ENCODE data around the gene OR1J1. TPM values are rescaled to one million over a fixed set of nuclear protein-coding genes. Genes with fewer than 3 reads are reported as not detected.

OR1J1 gene, protein sequence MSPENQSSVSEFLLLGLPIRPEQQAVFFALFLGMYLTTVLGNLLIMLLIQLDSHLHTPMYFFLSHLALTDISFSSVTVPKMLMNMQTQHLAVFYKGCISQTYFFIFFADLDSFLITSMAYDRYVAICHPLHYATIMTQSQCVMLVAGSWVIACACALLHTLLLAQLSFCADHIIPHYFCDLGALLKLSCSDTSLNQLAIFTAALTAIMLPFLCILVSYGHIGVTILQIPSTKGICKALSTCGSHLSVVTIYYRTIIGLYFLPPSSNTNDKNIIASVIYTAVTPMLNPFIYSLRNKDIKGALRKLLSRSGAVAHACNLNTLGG
- polyA plus RNA-seq (2013, experiment 1 of 2) = not detected
- polyA plus RNA-seq (2013, experiment 2 of 2) = not detected

DNA sequence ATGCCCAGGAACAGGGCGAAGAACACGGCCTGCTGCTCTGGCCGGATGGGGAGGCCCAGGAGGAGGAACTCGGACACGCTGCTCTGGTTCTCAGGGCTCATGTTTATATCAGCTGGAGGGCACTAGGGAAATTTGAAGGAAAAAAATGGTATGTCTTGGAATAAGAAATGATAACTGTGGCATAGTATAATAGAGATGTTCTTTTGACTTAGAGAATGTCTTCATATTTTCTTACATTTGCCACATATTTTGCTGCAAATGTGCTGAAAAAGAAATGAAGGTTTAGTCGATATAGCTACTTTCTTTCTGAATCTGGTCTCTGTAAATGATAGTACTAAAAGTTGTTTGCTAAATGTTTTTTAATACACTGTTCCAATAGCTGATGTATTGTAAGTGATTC is at the start of gene OR1J1:
TSS of gene OR1J1 (minus strand) at position 101 of the 400 bp plus-strand sequence. CDS start at position 101, 0 bp downstream.
- WGBS = 81% methylated on average over 6 of the region's 6 CpGs
- Histone ChIP-seq H3K9me3 (ENCODE audit: insufficient read depth, low read depth, low read length) (no peaks in the 10 kb centered on the region; the same call in 1 of the 2 replicates), H3K4me1 (ENCODE audit: insufficient read depth, low read length) (no peaks in the 10 kb centered on the region), H3K27ac (ENCODE audit: low read depth, low read length) (no peak within 1 kb of the TSS), H3K27me3 (ENCODE audit: insufficient read depth, low read length) (peaks cover 7% of the 10 kb centered on the region), H3K9ac (ENCODE audit: low read depth, low read length) (no peak within 1 kb of the TSS), H3K4me3 (ENCODE audit: low read length) (no peak within 1 kb of the TSS), H3K36me3 (ENCODE audit: insufficient read depth, low read length) (no peaks in the 10 kb centered on the region)

- Histone ChIP-seq H3K36me3 (ENCODE audit: insufficient read depth, low read length) (no peaks in the 10 kb centered on the region), H3K27ac (ENCODE audit: low read depth, low read length) (no peak within 1 kb of the TSS), H3K4me1 (ENCODE audit: insufficient read depth, low read length) (no peaks in the 10 kb centered on the region), H3K9me3 (ENCODE audit: insufficient read depth, low read depth, low read length) (peaks cover 59% of the 10 kb centered on the region), H3K27me3 (ENCODE audit: insufficient read depth, low read length) (no peaks in the 10 kb centered on the region), H3K4me3 (ENCODE audit: low read length) (no peak within 1 kb of the TSS), H3K9ac (ENCODE audit: low read depth, low read length) (no peak within 1 kb of the TSS)
- 89% methylated on average over 3 of the region's 3 CpGs for WGBS
Observed at GRCh38 chr9:122527193-122527592, 49.5 kb upstream of the OR1J1 start, which contains the start of gene OR1N1. OR1N1 (minus strand) TSS chr9:122527293; CDS start chr9:122527293, 0 bp downstream.

GRCh38 chr9:122526602-122527001 is 48.9 kb upstream of the OR1J1 start:
- Histone ChIP-seq H3K27me3 (ENCODE audit: insufficient read depth, low read length) (no peaks in the 10 kb centered on the region), H3K4me1 (ENCODE audit: insufficient read depth, low read length) (no peaks in the 10 kb centered on the region), H3K4me3 (ENCODE audit: low read length) (no peak overlapping the region), H3K9ac (ENCODE audit: low read depth, low read length) (no peak overlapping the region), H3K27ac (ENCODE audit: low read depth, low read length) (no peak overlapping the region), H3K36me3 (ENCODE audit: insufficient read depth, low read length) (no peaks in the 10 kb centered on the region), H3K9me3 (ENCODE audit: insufficient read depth, low read depth, low read length) (peaks cover 65% of the 10 kb centered on the region)
- 78% methylated on average over 10 of the region's 10 CpGs for WGBS

GRCh38 chr9:122519376-122519775 is 41.6 kb upstream of the OR1J1 start:
- no peak overlapping the region for H3K27ac ChIP-seq (ENCODE audit: low read depth, low read length)
- WGBS = 90% methylated on average over 3 of the region's 3 CpGs
- H3K9ac ChIP-seq (ENCODE audit: low read depth, low read length) = no peak overlapping the region
- H3K4me3 ChIP-seq (ENCODE audit: low read length) = no peak overlapping the region
- peaks cover 35% of the 10 kb centered on the region for H3K9me3 ChIP-seq (ENCODE audit: insufficient read depth, low read depth, low read length)
- H3K27me3 ChIP-seq (ENCODE audit: insufficient read depth, low read length) = peaks cover 4% of the 10 kb centered on the region; the same call in 1 of the 2 replicates
- H3K4me1 ChIP-seq (ENCODE audit: insufficient read depth, low read length) = no peaks in the 10 kb centered on the region
- no peaks in the 10 kb centered on the region for H3K36me3 ChIP-seq (ENCODE audit: insufficient read depth, low read length)

GRCh38 chr9:122518841-122519240 is 41.1 kb upstream of the OR1J1 start, which contains the start of gene OR1J4:
OR1J4 (plus strand) TSS chr9:122519141; CDS start chr9:122519141, 0 bp downstream.
- H3K9ac ChIP-seq (ENCODE audit: low read depth, low read length) = no peak within 1 kb of the TSS
- WGBS = 68% methylated on average over 4 of the region's 4 CpGs

GRCh38 chr9:122518226-122518625 is 40.5 kb upstream of the OR1J1 start:
- Histone ChIP-seq H3K4me1 (ENCODE audit: insufficient read depth, low read length) (no peaks in the 10 kb centered on the region), H3K9ac (ENCODE audit: low read depth, low read length) (no peak overlapping the region), H3K27me3 (ENCODE audit: insufficient read depth, low read length) (peaks cover 6% of the 10 kb centered on the region; the same call in 1 of the 2 replicates), H3K36me3 (ENCODE audit: insufficient read depth, low read length) (no peaks in the 10 kb centered on the region), H3K27ac (ENCODE audit: low read depth, low read length) (no peak overlapping the region), H3K9me3 (ENCODE audit: insufficient read depth, low read depth, low read length) (peaks cover 25% of the 10 kb centered on the region), H3K4me3 (ENCODE audit: low read length) (no peak overlapping the region)
- WGBS = 52% methylated on average over 2 of the region's 2 CpGs

More at GRCh38 chr9:122518841-122519240, 41.1 kb upstream of the OR1J1 start, which contains the start of gene OR1J4:
- Histone ChIP-seq H3K27me3 (ENCODE audit: insufficient read depth, low read length) (peaks cover 6% of the 10 kb centered on the region; the same call in 1 of the 2 replicates), H3K4me1 (ENCODE audit: insufficient read depth, low read length) (no peaks in the 10 kb centered on the region), H3K4me3 (ENCODE audit: low read length) (no peak within 1 kb of the TSS), H3K27ac (ENCODE audit: low read depth, low read length) (no peak within 1 kb of the TSS), H3K9me3 (ENCODE audit: insufficient read depth, low read depth, low read length) (peaks cover 30% of the 10 kb centered on the region), H3K36me3 (ENCODE audit: insufficient read depth, low read length) (no peaks in the 10 kb centered on the region)

GRCh38 chr9:122510502-122510901 is 32.8 kb upstream of the OR1J1 start, which contains the start of gene OR1J2:
OR1J2 (plus strand) TSS chr9:122510802; CDS start chr9:122510802, 0 bp downstream.
- 77% methylated on average over 6 of the region's 6 CpGs for WGBS
- Histone ChIP-seq H3K27me3 (ENCODE audit: insufficient read depth, low read length) (peaks cover 8% of the 10 kb centered on the region; the same call in 1 of the 2 replicates), H3K4me3 (ENCODE audit: low read length) (no peak within 1 kb of the TSS), H3K36me3 (ENCODE audit: insufficient read depth, low read length) (no peaks in the 10 kb centered on the region), H3K27ac (ENCODE audit: low read depth, low read length) (no peak within 1 kb of the TSS), H3K9ac (ENCODE audit: low read depth, low read length) (no peak within 1 kb of the TSS), H3K9me3 (ENCODE audit: insufficient read depth, low read depth, low read length) (peaks cover 12% of the 10 kb centered on the region; the same call in 1 of the 2 replicates), H3K4me1 (ENCODE audit: insufficient read depth, low read length) (no peaks in the 10 kb centered on the region)

DNA sequence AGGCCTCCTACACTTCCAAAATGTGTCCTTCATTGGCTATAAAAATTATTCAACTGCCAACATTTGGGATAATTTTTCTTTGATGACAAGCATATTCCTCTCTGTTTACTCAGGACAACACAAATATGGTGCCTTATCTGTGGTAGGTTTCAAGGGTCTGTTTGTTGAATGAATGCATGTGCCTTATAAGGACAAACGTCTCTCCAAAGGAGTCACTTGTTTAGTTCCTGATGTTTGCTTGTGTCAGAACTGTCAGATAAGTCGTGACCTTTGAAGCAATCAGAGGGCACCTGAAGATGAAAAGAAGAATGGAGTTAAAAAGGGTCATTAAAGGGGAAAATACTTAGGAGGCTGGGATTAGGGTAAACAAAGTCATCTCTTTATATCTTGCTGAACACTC is 29.2 kb upstream of the OR1J1 start:
- Histone ChIP-seq H3K9ac (ENCODE audit: low read depth, low read length) (no peak overlapping the region), H3K4me3 (ENCODE audit: low read length) (no peak overlapping the region), H3K9me3 (ENCODE audit: insufficient read depth, low read depth, low read length) (peaks cover 9% of the 10 kb centered on the region; the same call in 1 of the 2 replicates), H3K27ac (ENCODE audit: low read depth, low read length) (no peak overlapping the region), H3K27me3 (ENCODE audit: insufficient read depth, low read length) (0 out of 2 replicates have a peak, but pooled peaks cover 3% of the 10 kb centered on the region), H3K4me1 (ENCODE audit: insufficient read depth, low read length) (no peaks in the 10 kb centered on the region), H3K36me3 (ENCODE audit: insufficient read depth, low read length) (no peaks in the 10 kb centered on the region)
- 45% methylated on average over 2 of the region's 2 CpGs for whole genome bisulfite sequencing

DNA sequence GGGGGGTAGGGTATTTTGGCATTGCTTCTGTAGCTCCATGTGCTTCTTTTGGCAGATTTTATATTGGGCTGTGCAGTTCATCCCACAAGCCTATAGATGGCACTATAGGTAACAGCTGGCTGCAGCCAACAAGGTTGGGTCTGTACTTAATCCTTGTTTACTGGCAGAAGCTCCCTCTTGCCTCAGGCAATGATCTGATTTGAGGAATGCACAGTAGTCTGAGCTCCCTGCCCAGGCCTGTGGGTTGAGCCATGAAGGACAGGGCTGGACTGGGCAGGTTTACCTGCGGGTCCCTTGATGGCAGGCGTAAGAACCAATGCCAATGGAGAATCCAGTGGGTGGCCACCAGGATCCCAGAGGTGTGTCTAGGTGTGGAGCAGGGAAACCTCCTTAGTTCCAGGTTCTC is 21.2 kb upstream of the OR1J1 start:
- Histone ChIP-seq H3K36me3 (ENCODE audit: insufficient read depth, low read length) (no peaks in the 10 kb centered on the region), H3K9me3 (ENCODE audit: insufficient read depth, low read depth, low read length) (peaks cover 12% of the 10 kb centered on the region; the same call in 1 of the 2 replicates), H3K9ac (ENCODE audit: low read depth, low read length) (no peak overlapping the region), H3K4me1 (ENCODE audit: insufficient read depth, low read length) (no peaks in the 10 kb centered on the region), H3K27ac (ENCODE audit: low read depth, low read length) (no peak overlapping the region), H3K27me3 (ENCODE audit: insufficient read depth, low read length) (no peaks in the 10 kb centered on the region), H3K4me3 (ENCODE audit: low read length) (no peak overlapping the region)
- WGBS = 54% methylated on average over 2 of the region's 2 CpGs

- H3K4me3 ChIP-seq (ENCODE audit: low read length) = no peak overlapping the region
Observed at GRCh38 chr9:122479062-122479461, 1.3 kb upstream of the OR1J1 start.

GRCh38 chr9:122477346-122477745 is 380 bp downstream of the OR1J1 start:
- H3K27ac ChIP-seq (ENCODE audit: low read depth, low read length) = no peak overlapping the region
- no peak overlapping the region for H3K4me3 ChIP-seq (ENCODE audit: low read length)
- WGBS = 85% methylated on average over 3 of the region's 3 CpGs
- no peak overlapping the region for H3K9ac ChIP-seq (ENCODE audit: low read depth, low read length)
- peaks cover 7% of the 10 kb centered on the region for H3K27me3 ChIP-seq (ENCODE audit: insufficient read depth, low read length)
- H3K36me3 ChIP-seq (ENCODE audit: insufficient read depth, low read length) = no peaks in the 10 kb centered on the region
- no peaks in the 10 kb centered on the region; the same call in 1 of the 2 replicates for H3K9me3 ChIP-seq (ENCODE audit: insufficient read depth, low read depth, low read length)
- H3K4me1 ChIP-seq (ENCODE audit: insufficient read depth, low read length) = no peaks in the 10 kb centered on the region

More at GRCh38 chr9:122479062-122479461, 1.3 kb upstream of the OR1J1 start:
- no peak overlapping the region for H3K9ac ChIP-seq (ENCODE audit: low read depth, low read length)
- WGBS = 95% methylated on average over 5 of the region's 5 CpGs
- H3K27ac ChIP-seq (ENCODE audit: low read depth, low read length) = no peak overlapping the region
- peaks cover 4% of the 10 kb centered on the region for H3K27me3 ChIP-seq (ENCODE audit: insufficient read depth, low read length)
- H3K36me3 ChIP-seq (ENCODE audit: insufficient read depth, low read length) = no peaks in the 10 kb centered on the region
- no peaks in the 10 kb centered on the region; the same call in 1 of the 2 replicates for H3K9me3 ChIP-seq (ENCODE audit: insufficient read depth, low read depth, low read length)
- no peaks in the 10 kb centered on the region for H3K4me1 ChIP-seq (ENCODE audit: insufficient read depth, low read length)

All from HUES64 (cell line).